ENCODE measurements around the gene MAPK11.

Gene MAPK11

GRCh38 chr22:50216684-50217520 is 53.3 kb downstream of the MAPK11 start:
- H3K27ac ChIP-seq: no peak overlapping the region
- TF ChIP-seq, protein P1, sequence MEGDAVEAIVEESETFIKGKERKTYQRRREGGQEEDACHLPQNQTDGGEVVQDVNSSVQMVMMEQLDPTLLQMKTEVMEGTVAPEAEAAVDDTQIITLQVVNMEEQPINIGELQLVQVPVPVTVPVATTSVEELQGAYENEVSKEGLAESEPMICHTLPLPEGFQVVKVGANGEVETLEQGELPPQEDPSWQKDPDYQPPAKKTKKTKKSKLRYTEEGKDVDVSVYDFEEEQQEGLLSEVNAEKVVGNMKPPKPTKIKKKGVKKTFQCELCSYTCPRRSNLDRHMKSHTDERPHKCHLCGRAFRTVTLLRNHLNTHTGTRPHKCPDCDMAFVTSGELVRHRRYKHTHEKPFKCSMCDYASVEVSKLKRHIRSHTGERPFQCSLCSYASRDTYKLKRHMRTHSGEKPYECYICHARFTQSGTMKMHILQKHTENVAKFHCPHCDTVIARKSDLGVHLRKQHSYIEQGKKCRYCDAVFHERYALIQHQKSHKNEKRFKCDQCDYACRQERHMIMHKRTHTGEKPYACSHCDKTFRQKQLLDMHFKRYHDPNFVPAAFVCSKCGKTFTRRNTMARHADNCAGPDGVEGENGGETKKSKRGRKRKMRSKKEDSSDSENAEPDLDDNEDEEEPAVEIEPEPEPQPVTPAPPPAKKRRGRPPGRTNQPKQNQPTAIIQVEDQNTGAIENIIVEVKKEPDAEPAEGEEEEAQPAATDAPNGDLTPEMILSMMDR (conservative IDR thresholded peaks at IDR 0.05): no peak
- TF ChIP-seq ZFX (IDR thresholded peaks at IDR 0.05): no peak

- no peak overlapping the region for H3K27ac ChIP-seq
- TF ChIP-seq, protein P1 (conservative IDR thresholded peaks at IDR 0.05): no peak
- no peak for TF ChIP-seq ZFX (IDR thresholded peaks at IDR 0.05)
Observed at GRCh38 chr22:50216055-50216683, 54.0 kb downstream of the MAPK11 start.

- TF ChIP-seq, protein P1 (conservative IDR thresholded peaks at IDR 0.05): no peak
- TF ChIP-seq ZFX (IDR thresholded peaks at IDR 0.05): no peak
- H3K27ac ChIP-seq: no peak overlapping the region
Observed at GRCh38 chr22:50215297-50216054, 54.7 kb downstream of the MAPK11 start.
